NCI-H446 (cell line): Measurements from ENCODE around the gene MYBPH.
A peak's percentile ranks its signal among the peaks of the same experiment; 100 is the strongest.

Experiments used
- DNase-seq, 2 experiments: peaks; one replicate each; lab custom pipeline; 2025; lab: John Stamatoyannopoulos, UW

The MYBPH gene

DNA sequence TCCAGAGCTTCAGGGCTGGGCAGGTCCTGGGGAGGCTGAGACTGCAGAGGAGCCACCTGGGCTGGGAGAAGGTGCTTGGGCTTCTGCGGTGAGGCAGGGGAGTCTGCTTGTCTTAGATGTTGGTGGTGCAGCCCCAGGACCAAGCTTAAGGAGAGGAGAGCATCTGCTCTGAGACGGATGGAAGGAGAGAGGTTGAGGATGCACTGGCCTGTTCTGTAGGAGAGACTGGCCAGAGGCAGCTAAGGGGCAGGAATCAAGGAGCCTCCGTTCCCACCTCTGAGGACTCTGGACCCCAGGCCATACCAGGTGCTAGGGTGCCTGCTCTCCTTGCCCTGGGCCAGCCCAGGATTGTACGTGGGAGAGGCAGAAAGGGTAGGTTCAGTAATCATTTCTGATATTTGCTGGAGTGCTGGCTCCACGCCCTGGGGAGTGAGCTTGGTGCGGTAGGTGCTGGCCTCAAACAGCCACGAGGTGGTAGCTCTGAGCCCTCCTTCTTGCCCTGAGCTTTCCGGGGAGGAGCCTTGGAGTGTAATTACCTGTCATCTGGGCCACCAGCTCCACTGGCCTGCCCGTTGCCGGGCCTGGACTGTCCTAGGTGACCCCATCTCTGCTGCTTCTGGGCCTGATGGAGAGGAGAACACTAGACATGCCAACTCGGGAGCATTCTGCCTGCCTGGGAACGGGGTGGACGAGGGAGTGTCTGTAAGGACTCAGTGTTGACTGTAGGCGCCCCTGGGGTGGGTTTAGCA is 9.3 kb downstream of the MYBPH start:
- no peak for DNase-seq

DNA sequence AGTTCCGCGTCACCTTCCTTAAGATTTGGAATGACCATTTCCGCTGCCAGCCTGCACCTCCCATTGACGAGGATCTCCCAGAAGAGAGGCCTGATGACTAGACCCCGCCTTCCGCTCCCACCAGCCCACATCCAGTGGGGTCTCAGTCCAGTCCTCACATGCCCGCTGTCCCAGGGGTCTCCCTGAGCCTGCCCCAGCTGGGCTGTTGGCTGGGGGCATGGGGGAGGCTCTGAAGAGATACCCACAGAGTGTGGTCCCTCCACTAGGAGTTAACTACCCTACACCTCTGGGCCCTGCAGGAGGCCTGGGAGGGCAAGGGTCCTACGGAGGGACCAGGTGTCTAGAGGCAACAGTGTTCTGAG is 9.8 kb downstream of the MYBPH start:
- no peak for DNase-seq

DNA sequence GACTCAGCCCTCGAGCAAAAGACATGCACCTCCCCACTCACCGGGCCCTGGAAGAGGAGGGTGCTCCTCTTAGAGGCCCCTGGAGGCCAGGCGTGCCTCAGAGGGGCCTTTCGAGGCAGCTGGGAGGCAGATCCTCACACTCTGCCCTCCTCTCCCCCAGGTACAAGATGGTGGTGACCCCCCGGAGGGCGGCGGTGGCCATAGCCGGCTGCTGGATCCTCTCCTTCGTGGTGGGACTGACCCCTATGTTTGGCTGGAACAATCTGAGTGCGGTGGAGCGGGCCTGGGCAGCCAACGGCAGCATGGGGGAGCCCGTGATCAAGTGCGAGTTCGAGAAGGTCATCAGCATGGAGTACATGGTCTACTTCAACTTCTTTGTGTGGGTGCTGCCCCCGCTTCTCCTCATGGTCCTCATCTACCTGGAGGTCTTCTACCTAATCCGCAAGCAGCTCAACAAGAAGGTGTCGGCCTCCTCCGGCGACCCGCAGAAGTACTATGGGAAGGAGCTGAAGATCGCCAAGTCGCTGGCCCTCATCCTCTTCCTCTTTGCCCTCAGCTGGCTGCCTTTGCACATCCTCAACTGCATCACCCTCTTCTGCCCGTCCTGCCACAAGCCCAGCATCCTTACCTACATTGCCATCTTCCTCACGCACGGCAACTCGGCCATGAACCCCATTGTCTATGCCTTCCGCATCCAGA is 10.4 kb downstream of the MYBPH start:
- no peak for DNase-seq

DNA sequence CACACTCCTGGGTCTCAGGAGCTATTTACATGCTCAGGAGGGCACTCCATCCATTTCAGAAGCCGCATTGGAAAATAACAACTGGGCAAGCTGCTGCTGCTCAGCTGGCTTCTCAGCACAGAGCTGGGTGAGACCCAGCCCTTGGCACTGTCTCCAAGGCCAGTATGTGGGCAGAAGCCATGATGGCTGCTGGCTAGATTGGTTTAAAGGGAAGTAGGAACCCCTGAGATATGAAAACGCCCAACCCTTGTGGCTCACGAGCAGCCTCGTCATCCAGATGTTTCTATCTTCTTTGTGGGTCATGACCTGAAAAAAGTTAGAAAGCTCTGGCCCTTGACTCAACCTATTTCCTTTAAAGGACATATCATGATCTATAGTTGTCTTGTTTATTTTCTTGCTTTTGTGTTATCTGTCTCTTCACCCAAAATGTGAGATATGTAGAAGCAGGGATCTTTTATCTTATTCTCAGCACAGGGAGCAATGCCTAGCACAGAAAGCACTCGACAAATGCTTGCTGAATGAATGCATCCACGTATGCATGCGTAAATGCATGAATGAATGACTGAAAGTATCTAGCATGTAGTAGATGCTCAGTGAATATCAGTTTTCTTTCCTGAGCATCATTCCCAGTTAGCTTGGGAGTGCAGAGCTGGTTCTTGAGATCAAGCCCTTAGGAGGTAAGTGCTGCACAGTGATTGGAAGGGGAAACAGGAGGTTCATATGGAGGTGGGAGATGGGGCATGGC is 11.6 kb downstream of the MYBPH start:
- no peak for DNase-seq

DNA sequence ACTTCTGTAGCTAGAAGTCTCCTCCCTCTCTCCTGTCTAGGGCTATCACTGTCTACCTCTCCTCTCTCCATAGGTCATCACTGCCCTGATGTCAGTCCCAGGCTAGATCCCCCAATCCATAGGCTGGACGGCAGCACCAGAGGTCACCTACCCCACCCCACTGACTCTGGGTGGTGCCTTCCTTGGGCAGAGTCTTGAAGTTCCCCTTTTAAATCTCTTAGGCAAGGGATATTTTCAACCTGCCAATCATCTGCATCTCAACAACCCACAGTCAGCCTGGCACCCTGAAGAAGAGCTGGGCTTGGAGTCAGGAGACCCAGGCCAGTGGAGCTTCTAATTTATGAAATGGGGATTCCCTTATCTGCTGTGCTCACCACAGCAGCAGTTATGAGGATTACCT is 13.2 kb downstream of the MYBPH start:
- DNase-seq, result no peak

DNA sequence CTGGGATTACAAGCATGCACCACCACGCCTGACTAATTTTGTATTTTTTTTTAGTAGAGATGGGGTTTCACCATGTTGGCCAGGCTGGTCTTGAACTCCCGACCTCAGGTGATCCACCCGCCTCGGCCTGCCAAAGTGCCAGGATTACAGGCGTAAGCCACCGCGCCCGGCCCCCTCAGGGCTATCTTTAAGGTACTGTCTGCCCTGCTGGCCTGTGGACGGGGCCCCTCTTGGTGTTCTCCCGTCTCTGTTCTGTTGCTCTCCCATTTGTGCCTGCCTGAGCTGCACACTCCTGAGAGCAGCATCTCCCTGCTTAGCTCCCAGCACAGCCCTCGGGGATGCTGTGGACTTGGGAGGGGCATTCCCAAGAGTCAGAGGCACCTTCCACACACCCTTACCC is 13.9 kb downstream of the MYBPH start:
- no peak for DNase-seq

DNA sequence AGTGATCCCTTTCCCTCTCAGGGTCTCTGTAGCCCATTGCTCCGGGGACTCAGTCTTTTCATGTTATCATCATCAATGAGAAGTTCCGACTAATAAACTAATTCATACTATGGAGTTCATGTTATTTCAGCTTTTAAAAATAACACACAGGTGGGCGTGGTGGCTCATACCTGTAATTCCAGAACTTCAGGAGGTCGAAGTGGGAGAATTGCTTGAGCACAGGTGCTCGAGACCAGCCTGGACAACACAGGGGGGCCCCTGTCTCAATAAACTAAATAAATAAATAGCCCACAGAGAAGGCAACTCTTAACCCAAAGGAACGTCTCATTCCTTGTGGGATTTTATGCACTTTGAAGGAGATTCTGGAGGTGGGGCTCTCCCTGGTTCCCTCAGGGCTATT is 14.5 kb downstream of the MYBPH start:
- no peak for DNase-seq

DNA sequence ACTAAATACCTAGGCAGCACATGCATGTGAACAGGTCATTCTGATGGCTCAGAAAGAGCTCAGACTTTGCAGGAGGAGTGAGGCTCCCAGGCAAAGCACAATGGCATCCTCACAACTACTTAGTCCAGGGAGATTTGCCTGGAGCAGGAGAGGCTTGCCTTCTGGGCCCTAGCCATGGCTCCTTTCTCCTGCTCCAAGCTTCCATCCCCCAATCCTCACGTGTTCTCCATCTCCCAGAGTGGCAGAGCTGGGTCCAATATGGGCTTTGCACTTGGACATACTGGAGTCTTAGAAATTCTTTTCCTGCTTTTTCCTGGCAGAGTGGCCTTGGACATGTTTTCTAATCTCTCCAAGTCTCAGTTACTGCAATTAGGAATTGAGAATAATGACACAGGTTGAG is 15.8 kb downstream of the MYBPH start:
- DNase-seq, result no peak

DNA sequence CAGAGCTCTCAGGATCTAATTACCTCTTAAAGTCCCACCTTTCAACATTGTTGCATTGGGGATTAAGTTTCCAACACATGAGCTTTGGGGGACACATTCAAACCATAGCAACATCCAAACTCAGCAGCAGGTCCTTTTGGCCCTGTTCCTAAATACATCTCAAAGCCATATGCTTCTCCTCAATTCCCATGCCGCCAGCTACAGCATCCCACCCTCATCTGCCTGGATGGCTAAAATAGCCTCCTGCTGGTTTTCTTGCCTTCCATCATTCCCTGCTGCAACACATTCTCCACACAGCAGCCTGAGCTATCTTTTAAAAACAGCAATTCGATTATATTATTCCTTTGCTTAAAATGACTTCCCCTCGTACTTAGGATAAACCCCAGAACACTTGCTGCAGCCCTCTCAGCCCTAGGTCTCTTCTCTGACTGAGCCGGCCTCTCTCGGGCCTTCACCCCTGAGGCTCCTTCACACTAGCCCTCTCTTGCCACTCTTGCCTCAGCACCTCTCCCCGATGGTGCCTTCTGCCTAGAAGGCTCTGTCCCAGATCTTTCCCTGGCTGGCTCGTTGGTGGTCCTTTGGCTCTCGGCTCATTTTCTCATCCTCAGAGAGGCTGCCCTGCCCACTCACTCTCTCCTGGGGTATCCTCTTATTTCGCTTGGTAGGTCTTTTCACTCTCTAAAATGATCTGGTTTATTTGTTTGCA is 16.5 kb downstream of the MYBPH start:
- DNase-seq, result peak in 1 of 2 experiments; percentile 65

DNA sequence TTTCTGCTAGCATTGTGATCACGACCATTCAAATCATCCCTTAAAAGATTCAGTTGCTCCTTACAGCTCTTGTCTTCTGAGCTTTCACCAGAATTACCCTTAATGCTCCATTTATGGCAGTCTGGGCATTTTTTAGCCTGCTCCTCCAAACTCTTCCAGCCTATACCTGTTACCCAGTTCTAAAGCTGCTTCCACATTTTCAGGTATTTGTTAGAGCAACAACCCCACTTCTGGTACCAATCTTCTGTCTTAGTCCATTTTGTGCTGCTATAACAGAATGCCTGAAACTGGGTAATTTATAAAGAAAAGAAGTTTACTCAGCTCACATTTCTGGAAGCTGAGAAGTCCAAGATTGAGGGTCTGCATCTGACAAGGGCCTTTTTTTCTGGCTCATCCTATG is 17.2 kb downstream of the MYBPH start:
- DNase-seq, result no peak

DNA sequence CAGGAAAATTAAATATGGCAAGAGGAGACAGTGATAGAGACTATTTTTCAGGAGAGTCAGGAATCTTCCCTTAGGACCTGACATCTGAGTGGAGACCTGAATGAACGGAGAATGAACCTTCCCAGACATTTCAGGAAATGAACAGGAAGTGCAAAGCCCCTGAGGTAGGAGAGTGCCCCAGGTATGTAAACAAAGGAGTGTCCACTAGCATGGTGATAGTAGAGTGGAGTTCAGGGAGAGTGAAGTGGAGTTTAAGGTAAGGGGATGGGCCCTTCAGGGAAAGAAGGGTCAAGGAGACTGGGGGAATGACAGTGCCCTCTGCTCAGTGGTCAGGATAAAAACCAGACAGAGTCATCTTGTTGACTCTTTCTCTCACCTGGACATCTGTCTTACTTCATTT is 19.3 kb downstream of the MYBPH start:
- DNase-seq, result no peak

DNA sequence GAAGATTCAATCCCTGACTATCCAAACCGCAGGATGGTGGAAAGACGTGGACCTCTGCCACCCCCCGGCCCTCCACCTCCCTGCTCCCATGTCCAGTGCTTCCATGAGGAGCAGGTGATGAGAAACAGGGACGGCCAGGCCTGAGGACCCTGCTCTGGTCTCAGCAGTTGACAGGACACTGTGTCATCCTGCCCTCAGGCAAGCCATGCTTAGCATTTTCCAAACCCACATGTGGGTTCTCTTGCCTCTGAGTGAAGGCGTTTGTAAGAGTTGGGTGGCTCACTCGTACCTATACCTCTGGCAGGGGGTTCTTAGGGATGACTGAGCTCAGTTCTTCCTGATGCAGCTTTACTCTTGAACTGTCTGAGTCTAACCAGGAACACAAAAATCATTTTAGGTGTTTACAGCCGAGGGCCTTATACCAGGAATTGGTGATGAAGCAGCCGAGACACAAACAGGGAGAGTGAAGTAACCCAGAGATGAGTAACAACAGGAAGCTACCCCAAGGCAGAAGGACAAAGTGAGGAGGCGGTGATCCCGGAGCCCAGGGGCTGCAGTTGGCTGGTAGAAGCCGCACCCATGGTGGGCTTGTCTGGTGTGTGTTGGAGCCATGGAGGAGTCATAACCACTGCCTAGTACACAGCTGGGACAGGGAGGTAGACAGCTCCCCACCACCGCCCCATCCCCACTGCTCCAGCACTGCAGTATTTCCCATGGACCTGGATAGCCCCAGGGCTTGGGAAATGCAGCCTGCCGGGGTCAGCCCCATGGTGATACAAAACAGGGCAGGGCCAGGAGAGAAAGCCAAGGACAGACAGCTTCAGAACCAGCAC is 21.4 kb downstream of the MYBPH start:
- no peak for DNase-seq

DNA sequence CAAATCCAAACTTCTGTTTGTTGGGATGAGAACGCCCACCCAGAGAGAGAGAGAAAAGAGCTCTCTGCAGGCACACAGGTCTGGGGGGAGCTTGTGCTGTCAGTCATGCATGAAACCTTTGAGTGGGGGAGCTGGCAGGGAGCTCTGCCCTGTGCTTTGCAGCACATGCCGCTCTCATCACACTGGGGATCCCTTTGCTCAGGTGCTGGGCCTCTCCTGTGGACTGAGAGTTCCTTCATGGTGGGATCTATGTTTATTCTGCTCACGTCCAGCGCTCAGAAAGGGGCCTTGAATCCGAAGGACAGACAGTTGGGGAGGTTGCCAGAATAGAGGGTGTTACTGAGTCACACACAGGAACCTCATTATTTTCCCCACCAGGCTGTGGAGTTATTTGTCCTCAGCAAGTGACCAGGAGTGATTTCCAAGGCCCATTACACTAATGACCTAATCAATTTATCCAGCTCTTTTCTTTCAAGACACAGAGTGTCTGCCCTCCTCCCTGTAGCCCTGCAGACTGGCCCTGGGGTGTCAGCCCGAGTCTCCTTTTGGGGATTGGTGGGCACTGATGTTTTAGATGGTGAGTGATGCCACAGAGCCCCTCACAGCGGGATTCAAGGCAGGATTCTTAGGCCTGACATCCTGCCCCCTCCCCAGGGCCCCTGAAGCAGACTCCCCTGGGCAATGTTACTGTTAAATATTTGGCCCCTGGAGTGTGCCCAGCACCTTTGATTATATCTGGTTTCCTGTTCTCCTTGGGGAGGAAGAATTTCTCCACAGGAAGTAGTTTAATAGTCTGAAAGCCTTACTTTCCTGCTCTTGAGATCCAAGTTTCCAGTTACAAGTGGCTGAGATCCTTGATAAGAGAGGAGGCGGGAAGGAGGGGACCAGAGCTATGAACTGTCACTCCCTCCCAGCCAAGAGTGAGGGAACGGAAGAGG is 22.3 kb downstream of the MYBPH start:
- no peak for DNase-seq

DNA sequence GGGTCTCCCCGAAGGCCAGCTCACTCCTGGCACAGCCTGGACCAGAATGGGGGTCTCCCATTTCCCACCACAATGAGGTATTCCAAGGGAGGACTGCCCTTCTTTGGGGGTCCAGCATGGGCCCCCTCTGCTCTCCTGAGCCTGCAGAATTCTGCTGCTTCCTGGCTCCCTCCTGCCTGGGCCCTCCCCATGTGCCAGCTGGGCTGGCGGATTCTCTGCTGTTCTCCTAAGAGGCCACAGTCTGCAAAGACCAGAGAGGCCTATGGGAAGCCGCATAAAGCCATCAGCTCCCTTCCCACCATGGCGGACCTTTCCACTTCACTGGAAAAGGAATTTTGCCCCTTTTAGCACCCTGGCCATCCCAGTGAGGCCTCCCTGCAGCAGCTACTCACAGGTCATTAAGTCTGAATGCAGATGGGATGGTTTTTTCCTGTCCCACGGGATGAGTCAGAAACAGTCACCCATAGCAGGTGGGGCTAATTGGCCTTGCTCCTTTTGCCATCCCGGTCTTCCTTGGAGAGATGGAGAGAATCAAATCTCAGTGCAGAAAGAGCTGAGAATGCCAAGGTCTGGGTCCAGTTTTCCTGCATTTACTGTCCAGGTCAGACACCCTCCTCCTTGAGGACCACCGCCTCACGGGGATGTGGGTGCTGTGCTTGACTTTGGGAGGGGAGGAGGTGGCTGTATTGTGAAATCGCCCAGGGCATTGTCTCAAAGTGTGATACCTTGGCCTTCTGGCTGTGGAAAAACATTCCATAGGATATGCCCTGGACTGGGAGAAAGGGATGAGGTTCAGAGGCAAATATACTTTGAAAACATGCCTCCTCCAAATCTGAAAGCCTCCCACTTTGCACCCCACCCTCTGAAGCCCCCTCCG is 23.2 kb downstream of the MYBPH start:
- DNase-seq, result peak in 1 of 2 experiments; percentile 48

DNA sequence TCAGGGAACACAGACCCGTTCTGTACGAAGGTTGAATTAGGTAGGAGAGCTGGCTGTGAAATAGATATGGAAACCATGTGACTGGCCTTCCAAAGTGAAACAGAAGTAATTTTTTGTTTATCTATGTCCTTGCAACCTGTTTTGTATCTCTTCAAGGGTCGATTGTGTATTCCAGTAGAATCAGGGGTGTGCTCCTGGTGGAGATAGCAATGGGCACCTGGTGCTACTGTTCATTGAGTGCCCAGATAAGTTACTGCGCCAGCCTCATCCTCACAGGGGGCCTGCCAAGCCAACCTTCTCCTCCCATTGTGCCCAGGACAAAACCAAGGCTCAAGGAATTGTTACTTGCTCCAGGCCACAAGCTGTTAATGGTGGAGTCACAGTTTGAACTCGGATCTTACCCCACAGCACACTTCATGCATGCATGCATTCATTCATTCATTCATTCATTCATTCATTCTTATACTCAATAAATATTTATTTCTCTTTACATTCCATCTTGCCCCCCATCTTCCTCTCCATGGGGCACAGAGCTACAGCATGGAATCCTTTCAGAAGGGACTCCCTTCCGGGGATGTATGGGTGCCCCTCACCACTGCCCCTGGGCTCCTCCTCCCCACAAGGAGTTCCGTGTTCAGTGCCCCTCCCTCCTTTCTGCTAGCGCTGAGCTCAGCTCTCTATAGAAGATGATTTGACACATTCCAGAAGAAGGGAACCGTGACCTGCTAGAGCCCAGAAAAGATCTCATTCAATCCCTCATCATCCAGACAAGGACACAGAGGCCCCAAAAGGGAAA is 24.1 kb downstream of the MYBPH start:
- DNase-seq, result no peak

DNA sequence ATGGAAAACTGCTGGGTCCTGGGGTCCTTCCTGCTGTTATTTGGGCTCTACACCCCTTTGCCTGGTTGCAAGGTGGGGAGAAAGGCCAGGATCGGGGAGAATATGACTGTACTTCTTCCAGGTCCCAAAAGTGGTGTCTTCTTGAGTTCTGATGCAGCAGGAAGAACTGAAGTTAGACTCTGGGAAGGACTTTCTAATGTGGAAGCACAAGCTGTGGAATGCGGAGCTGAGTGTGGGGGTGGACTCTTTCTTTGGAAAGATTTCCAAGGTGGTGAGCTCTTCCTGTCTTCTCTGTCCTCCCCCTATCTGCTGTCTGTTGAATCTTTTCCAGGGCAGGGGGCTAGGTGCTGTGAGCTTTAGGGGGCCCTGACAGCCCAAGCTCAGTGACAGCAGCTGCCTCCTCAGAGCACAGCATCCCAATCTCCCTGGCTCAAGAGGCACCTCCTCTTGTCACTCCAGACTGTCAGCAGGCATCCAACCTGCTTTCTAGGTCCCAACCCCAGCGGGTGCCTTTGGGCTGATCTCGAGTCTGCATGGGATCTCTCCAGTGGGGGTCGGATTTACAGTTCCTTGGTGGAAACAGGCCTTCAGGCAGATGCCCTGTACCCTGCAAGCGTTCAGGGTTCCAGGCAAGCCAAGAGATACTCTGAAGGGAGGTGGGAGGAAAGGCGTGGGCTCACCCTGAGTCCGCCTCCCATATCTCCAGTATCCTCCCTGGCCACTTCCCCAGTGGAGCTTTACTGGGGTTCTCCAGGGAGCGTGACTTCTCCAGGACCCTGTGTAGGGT is 24.9 kb downstream of the MYBPH start:
- no peak for DNase-seq

DNA sequence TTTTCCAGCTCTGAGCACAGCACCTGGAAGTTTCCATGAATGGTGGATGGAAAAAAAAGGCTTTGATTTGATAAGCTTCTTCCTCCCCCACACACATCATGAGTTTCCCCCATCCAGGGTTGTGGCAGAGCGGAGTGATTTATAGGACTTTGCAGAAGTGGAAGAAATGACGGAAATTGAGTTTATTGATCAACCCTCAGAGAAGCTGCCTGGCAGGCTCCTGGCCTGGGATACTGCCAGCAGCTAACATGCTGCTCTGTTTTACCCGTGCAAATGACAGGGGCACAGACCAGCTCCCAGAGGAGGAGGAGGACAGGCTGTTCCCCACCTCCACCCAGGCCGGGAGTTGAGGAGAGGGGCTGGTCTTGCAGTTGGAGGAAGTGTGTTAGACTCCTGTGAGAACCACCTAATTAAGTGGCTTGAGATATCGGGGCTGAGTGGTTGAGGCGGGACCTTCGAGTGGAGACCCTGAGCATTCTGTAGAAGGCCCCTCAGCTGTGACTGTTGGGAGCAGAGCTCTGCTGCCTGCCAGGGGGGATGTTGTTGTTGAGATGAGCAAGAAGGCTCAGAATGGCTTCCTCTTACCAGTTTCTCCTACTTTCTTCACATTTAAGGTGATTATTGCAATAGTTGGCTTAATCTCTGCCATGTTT is 26.3 kb downstream of the MYBPH start:
- peak in 1 of 2 experiments; percentile 30 for DNase-seq
